ENCODE results near the gene ARMC2.

The ARMC2 gene

GRCh38 chr6:108959972-108960582 lies 111.9 kb downstream of the ARMC2 start:
- no peak overlapping the region for H3K4me3 ChIP-seq (ENCODE audit: low read depth, low read length)
- DNase-seq (ENCODE audit: low read depth) = peak; percentile 37
- TF ChIP-seq, protein P1, sequence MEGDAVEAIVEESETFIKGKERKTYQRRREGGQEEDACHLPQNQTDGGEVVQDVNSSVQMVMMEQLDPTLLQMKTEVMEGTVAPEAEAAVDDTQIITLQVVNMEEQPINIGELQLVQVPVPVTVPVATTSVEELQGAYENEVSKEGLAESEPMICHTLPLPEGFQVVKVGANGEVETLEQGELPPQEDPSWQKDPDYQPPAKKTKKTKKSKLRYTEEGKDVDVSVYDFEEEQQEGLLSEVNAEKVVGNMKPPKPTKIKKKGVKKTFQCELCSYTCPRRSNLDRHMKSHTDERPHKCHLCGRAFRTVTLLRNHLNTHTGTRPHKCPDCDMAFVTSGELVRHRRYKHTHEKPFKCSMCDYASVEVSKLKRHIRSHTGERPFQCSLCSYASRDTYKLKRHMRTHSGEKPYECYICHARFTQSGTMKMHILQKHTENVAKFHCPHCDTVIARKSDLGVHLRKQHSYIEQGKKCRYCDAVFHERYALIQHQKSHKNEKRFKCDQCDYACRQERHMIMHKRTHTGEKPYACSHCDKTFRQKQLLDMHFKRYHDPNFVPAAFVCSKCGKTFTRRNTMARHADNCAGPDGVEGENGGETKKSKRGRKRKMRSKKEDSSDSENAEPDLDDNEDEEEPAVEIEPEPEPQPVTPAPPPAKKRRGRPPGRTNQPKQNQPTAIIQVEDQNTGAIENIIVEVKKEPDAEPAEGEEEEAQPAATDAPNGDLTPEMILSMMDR (IDR thresholded peaks at IDR 0.05; ENCODE audit: low read depth, low read length) = no peak
- TF ChIP-seq, protein P2, sequence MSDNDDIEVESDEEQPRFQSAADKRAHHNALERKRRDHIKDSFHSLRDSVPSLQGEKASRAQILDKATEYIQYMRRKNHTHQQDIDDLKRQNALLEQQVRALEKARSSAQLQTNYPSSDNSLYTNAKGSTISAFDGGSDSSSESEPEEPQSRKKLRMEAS (IDR thresholded peaks at IDR 0.05; ENCODE audit: low read depth, low read length) = no peak
- TF ChIP-seq MYC (IDR thresholded peaks at IDR 0.05; ENCODE audit: low read depth, low read length) (no peak), POLR2A (IDR thresholded peaks at IDR 0.05; ENCODE audit: extremely low read depth, insufficient read length) (no peak)

DNA sequence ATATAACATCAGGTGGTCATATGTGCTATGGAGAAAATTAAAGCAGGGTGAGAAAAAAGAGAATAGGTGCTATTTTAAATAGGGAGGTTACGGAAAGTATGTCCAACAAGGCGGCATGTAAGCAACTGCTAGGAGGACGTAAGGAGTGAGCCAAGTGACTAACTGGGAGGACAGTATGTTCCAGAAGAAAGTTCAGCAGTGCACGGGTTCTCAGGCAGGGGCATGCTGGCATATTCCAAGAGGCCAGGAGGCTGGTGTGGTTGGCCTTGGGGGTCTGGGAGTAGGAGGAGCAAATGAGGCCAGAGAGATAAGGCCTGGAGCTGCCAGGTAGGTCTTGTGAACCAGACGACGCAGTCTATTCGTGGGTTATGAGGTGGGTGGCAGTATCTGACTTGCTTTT lies 112.4 kb downstream of the ARMC2 start:
- no peak overlapping the region for H3K4me3 ChIP-seq (ENCODE audit: low read depth, low read length)
- TF ChIP-seq, protein P1 (IDR thresholded peaks at IDR 0.05; ENCODE audit: low read depth, low read length) = no peak
- TF ChIP-seq, protein P2 (IDR thresholded peaks at IDR 0.05; ENCODE audit: low read depth, low read length) = no peak
- no peak for TF ChIP-seq POLR2A (IDR thresholded peaks at IDR 0.05; ENCODE audit: extremely low read depth, insufficient read length)
- no peak for TF ChIP-seq MYC (IDR thresholded peaks at IDR 0.05; ENCODE audit: low read depth, low read length)

GRCh38 chr6:108961077-108961476 lies 112.9 kb downstream of the ARMC2 start:
- TF ChIP-seq POLR2A (IDR thresholded peaks at IDR 0.05; ENCODE audit: extremely low read depth, insufficient read length) (no peak), MYC (IDR thresholded peaks at IDR 0.05; ENCODE audit: low read depth, low read length) (no peak)
- TF ChIP-seq, protein P2 (IDR thresholded peaks at IDR 0.05; ENCODE audit: low read depth, low read length) = no peak
- TF ChIP-seq, protein P1 (IDR thresholded peaks at IDR 0.05; ENCODE audit: low read depth, low read length) = no peak
- no peak for DNase-seq (ENCODE audit: low read depth)
- H3K4me3 ChIP-seq (ENCODE audit: low read depth, low read length) = no peak overlapping the region

More for the DNA sequence above, 112.4 kb downstream of the ARMC2 start:
- DNase-seq (ENCODE audit: low read depth) = no peak

GRCh38 chr6:108961985-108962384 lies 113.8 kb downstream of the ARMC2 start:
- DNase-seq (ENCODE audit: low read depth) = no peak
- TF ChIP-seq, protein P1 (IDR thresholded peaks at IDR 0.05; ENCODE audit: low read depth, low read length) = no peak
- TF ChIP-seq, protein P2 (IDR thresholded peaks at IDR 0.05; ENCODE audit: low read depth, low read length) = no peak
- no peak for TF ChIP-seq POLR2A (IDR thresholded peaks at IDR 0.05; ENCODE audit: extremely low read depth, insufficient read length)
- TF ChIP-seq MYC (IDR thresholded peaks at IDR 0.05; ENCODE audit: low read depth, low read length) = no peak
- no peak overlapping the region for H3K4me3 ChIP-seq (ENCODE audit: low read depth, low read length)

- TF ChIP-seq, protein P1 (IDR thresholded peaks at IDR 0.05; ENCODE audit: low read depth, low read length) = no peak
- TF ChIP-seq MYC (IDR thresholded peaks at IDR 0.05; ENCODE audit: low read depth, low read length) (no peak), POLR2A (IDR thresholded peaks at IDR 0.05; ENCODE audit: extremely low read depth, insufficient read length) (no peak)
- TF ChIP-seq, protein P2 (IDR thresholded peaks at IDR 0.05; ENCODE audit: low read depth, low read length) = no peak
- DNase-seq (ENCODE audit: low read depth) = peak; percentile 25
- H3K4me3 ChIP-seq (ENCODE audit: low read depth, low read length) = peak overlapping the region; percentile 53
These were observed 118.0 kb downstream of the ARMC2 start for GRCh38 chr6:108966251-108966650.
